NCI-H2081 (cell line): ENCODE data around the gene ARSK.

Source experiments
- DNase-seq, 2 experiments: peaks; one replicate each; lab custom pipeline; 2025; lab: John Stamatoyannopoulos, UW

ARSK gene

GRCh38 chr5:95649274-95649673, 94.4 kb downstream of the ARSK start:
- DNase-seq: no peak

- no peak for DNase-seq
Observed at GRCh38 chr5:95649842-95650620, 95.1 kb downstream of the ARSK start.

- no peak for DNase-seq
Observed at GRCh38 chr5:95652849-95653248, 97.9 kb downstream of the ARSK start.

- DNase-seq: no peak
Observed at GRCh38 chr5:95654196-95654595, 99.3 kb downstream of the ARSK start.
